Duodenal mucosa (tissue), 2 donors: ENCODE data around the gene C5orf63.

Source experiments
- H3K27ac ChIP-seq: one replicate; pipeline ENCODE4 v1.7.0; 2013; ENCODE audit warnings: low read depth, low read length
- H3K27me3 ChIP-seq, 2 donors: one replicate each; pipeline ENCODE4 v1.7.0; 2013; ENCODE audit warnings: low read length in 2 of 2, control low read depth in 1 of 2; ENCODE audit not compliant: insufficient read depth in 2 of 2, control insufficient read depth in 1 of 2
- H3K36me3 ChIP-seq, 2 donors: one replicate each; pipeline ENCODE4 v1.7.0; 2013; ENCODE audit warnings: low read length in 2 of 2, control low read depth in 1 of 2; ENCODE audit not compliant: insufficient read depth in 2 of 2, control insufficient read depth in 1 of 2
- H3K4me1 ChIP-seq, 2 donors: one replicate each; pipeline ENCODE4 v1.7.0; 2013; ENCODE audit warnings: low read length in 2 of 2, control low read depth in 1 of 2; ENCODE audit not compliant: insufficient read depth in 2 of 2, control insufficient read depth in 1 of 2
- H3K4me3 ChIP-seq, 2 donors: one replicate each; pipeline ENCODE4 v1.7.0; 2013; ENCODE audit warnings: low read length in 2 of 2, low read depth in 1 of 2
- H3K9ac ChIP-seq, 2 donors: one replicate each; pipeline ENCODE4 v1.7.0; 2013; ENCODE audit warnings: low read length in 2 of 2, low read depth in 1 of 2
- H3K9me3 ChIP-seq, 2 donors: one replicate each; pipeline ENCODE4 v1.7.0; 2013; ENCODE audit warnings: low read length in 2 of 2, control low read depth in 1 of 2; ENCODE audit not compliant: control insufficient read depth in 1 of 2

Gene C5orf63

GRCh38 chr5:127094161-127094814 lies 21.0 kb upstream of the C5orf63 start:
- H3K4me3 ChIP-seq = no peak overlapping the region
- no peaks in the 10 kb centered on the region for H3K9me3 ChIP-seq
- no peaks in the 10 kb centered on the region for H3K4me1 ChIP-seq
- H3K9ac ChIP-seq = no peak overlapping the region
- H3K27me3 ChIP-seq = no peaks in the 10 kb centered on the region
- H3K36me3 ChIP-seq = no peaks in the 10 kb centered on the region
- H3K27ac ChIP-seq = no peak overlapping the region

- no peaks in the 10 kb centered on the region for H3K9me3 ChIP-seq
- no peak overlapping the region for H3K9ac ChIP-seq
- H3K36me3 ChIP-seq = no peaks in the 10 kb centered on the region
- H3K27ac ChIP-seq = no peak overlapping the region
- H3K4me3 ChIP-seq = no peak overlapping the region
- H3K4me1 ChIP-seq = no peaks in the 10 kb centered on the region
- no peaks in the 10 kb centered on the region for H3K27me3 ChIP-seq
Observed at GRCh38 chr5:127092690-127093089, 19.4 kb upstream of the C5orf63 start.

- Histone ChIP-seq H3K9me3 (no peaks in the 10 kb centered on the region), H3K36me3 (no peaks in the 10 kb centered on the region), H3K4me3 (no peak overlapping the region), H3K4me1 (no peaks in the 10 kb centered on the region), H3K27ac (no peak overlapping the region), H3K9ac (no peak overlapping the region), H3K27me3 (no peaks in the 10 kb centered on the region)
Observed at GRCh38 chr5:127089191-127089590, 15.9 kb upstream of the C5orf63 start.

GRCh38 chr5:127088251-127088650 lies 14.9 kb upstream of the C5orf63 start:
- no peak overlapping the region for H3K4me3 ChIP-seq
- H3K9ac ChIP-seq = no peak overlapping the region
- no peaks in the 10 kb centered on the region for H3K9me3 ChIP-seq
- no peaks in the 10 kb centered on the region for H3K4me1 ChIP-seq
- no peak overlapping the region for H3K27ac ChIP-seq
- no peaks in the 10 kb centered on the region for H3K36me3 ChIP-seq
- no peaks in the 10 kb centered on the region for H3K27me3 ChIP-seq

- Histone ChIP-seq H3K9ac (no peak overlapping the region), H3K4me1 (no peaks in the 10 kb centered on the region), H3K27me3 (no peaks in the 10 kb centered on the region), H3K36me3 (no peaks in the 10 kb centered on the region), H3K9me3 (no peaks in the 10 kb centered on the region), H3K4me3 (no peak overlapping the region), H3K27ac (no peak overlapping the region)
Observed at GRCh38 chr5:127086589-127086988, 13.3 kb upstream of the C5orf63 start.

GRCh38 chr5:127085796-127086195 lies 12.5 kb upstream of the C5orf63 start:
- Histone ChIP-seq H3K36me3 (no peaks in the 10 kb centered on the region), H3K9me3 (no peaks in the 10 kb centered on the region), H3K27me3 (no peaks in the 10 kb centered on the region), H3K27ac (no peak overlapping the region), H3K4me1 (no peaks in the 10 kb centered on the region), H3K4me3 (no peak overlapping the region), H3K9ac (no peak overlapping the region)

GRCh38 chr5:127085371-127085770 lies 12.1 kb upstream of the C5orf63 start:
- no peak overlapping the region for H3K4me3 ChIP-seq
- H3K36me3 ChIP-seq = no peaks in the 10 kb centered on the region
- no peaks in the 10 kb centered on the region for H3K9me3 ChIP-seq
- no peak overlapping the region for H3K9ac ChIP-seq
- H3K27ac ChIP-seq = no peak overlapping the region
- no peaks in the 10 kb centered on the region for H3K4me1 ChIP-seq
- H3K27me3 ChIP-seq = no peaks in the 10 kb centered on the region

- Histone ChIP-seq H3K27me3 (no peaks in the 10 kb centered on the region), H3K9ac (no peak overlapping the region), H3K9me3 (no peaks in the 10 kb centered on the region), H3K4me1 (no peaks in the 10 kb centered on the region), H3K4me3 (no peak overlapping the region), H3K27ac (no peak overlapping the region), H3K36me3 (no peaks in the 10 kb centered on the region)
Observed at GRCh38 chr5:127084656-127085055, 11.4 kb upstream of the C5orf63 start.

- H3K9me3 ChIP-seq = no peaks in the 10 kb centered on the region
- H3K27me3 ChIP-seq = no peaks in the 10 kb centered on the region
- no peak overlapping the region for H3K27ac ChIP-seq
- no peak overlapping the region for H3K4me3 ChIP-seq
- H3K4me1 ChIP-seq = no peaks in the 10 kb centered on the region
- no peak overlapping the region for H3K9ac ChIP-seq
- H3K36me3 ChIP-seq = no peaks in the 10 kb centered on the region
Observed at GRCh38 chr5:127083711-127084110, 10.4 kb upstream of the C5orf63 start.

GRCh38 chr5:127079994-127080491 lies 6.7 kb upstream of the C5orf63 start:
- Histone ChIP-seq H3K4me3 (no peak overlapping the region), H3K4me1 (peaks cover 0 to 6% of the 10 kb centered on the region in 2 donors), H3K9me3 (no peaks in the 10 kb centered on the region), H3K36me3 (no peaks in the 10 kb centered on the region), H3K27me3 (no peaks in the 10 kb centered on the region), H3K9ac (no peak overlapping the region), H3K27ac (no peak overlapping the region)
